T-helper 22 cell (primary cell): ENCODE measurements around the gene UBE2L6.
"Not testable (repeated sequence)": the region's sequence is repeated elsewhere in the genome, so short reads cannot be mapped to it uniquely, and the experiment has no call there.

ENCODE experiments used
- DNase-seq: peaks from one replicate; pipeline ENCODE4 v3.0.0-alpha.2; 2020; ENCODE audit warnings: low read depth

The UBE2L6 gene

DNA sequence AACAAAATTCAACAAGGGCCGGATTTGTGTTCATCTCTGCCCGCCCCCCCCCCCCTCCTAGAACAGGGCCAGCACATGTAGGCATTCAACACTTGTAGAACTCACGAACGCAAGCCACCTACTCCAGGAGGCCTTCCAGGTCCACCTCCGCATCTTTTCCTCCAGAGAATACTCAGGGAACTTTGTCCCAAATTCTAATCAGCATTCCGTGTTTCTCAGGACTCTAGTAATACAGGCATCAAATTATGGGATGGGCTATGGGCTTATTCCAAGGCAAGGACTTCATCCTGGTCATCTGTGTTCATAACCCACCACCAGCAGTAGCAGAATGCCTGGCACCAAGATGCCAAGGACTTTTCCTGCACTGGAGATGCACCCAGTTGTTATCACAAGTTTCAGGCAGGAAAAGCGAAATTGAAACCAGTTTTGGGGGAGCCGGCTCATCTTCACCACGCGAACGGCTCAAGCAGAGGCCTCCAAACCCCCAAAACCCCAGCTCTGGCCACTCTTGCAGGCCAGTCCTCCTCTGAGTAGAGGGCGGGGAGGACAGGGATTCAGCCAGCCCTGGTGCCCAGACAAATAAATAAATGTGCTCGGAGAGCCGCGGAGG, 462 bp downstream of the UBE2L6 start:
- DNase-seq = peak; percentile 3

- no peak for DNase-seq
Measured at GRCh38 chr11:57566005-57566904, 1.2 kb downstream of the UBE2L6 start.

GRCh38 chr11:57562596-57562995, 4.9 kb downstream of the UBE2L6 start:
- DNase-seq = no peak

- no peak for DNase-seq
Measured at GRCh38 chr11:57560146-57560545, 7.3 kb downstream of the UBE2L6 start.

DNA sequence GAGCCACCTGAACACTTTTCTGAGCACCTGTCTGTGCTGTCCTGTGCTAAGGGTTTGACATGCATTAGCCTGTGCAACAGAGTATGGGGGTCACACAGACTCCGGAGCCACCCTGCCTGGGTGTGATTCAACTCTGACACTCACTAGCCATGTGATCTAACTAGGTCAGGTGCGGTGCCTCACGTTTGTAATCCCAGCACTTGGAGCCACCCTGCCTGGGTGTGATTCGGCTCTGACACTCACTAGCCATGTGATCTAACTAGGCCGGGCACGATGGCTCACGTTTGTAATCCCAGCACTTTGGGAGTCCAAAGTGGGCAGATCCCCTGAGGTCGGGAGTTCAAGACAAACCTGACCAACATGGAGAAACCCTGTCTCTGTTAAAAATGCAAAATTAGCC, 11.4 kb downstream of the UBE2L6 start:
- no peak for DNase-seq

DNA sequence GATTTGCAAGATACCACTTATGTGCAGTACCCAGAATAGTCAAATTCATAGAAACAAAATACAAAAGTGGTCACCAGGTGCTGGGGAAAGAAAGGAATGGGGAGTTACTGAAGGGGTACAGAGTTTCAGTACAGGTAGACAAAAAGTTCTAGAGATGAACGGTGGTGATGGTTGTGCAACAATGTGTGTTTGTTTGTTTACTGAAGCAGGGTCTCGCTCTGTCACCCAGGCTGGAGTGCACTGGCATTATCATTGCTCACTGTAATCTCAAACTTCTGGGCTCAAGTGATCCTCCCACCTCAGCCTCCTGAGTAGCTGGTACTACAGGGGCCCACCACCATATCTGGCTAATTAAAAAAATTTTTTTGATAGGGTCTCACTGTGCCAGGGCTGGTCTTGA, 12.1 kb downstream of the UBE2L6 start:
- DNase-seq = no peak

DNA sequence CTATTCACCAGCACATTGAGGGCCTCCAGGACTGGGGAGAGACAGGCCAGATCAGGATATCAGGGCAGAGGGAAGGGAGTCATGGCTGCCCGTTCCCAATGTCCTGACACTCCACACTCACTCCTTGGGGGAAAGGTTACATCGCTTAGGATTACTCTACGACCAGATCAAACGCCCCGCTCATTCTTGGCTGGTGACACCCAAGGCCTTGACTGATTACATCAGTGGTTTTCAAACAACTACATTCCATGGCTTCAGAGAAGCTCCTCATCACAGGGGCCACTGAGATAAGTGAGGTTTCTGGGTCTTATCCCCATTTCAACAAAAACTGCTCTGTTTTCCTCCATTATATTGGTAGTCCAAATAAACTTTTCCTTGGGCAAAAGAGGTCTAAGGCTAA, 15.0 kb downstream of the UBE2L6 start:
- DNase-seq = no peak

GRCh38 chr11:57551941-57552340, 15.5 kb downstream of the UBE2L6 start:
- no peak for DNase-seq

GRCh38 chr11:57549983-57550382, 17.5 kb downstream of the UBE2L6 start:
- DNase-seq = no peak

DNA sequence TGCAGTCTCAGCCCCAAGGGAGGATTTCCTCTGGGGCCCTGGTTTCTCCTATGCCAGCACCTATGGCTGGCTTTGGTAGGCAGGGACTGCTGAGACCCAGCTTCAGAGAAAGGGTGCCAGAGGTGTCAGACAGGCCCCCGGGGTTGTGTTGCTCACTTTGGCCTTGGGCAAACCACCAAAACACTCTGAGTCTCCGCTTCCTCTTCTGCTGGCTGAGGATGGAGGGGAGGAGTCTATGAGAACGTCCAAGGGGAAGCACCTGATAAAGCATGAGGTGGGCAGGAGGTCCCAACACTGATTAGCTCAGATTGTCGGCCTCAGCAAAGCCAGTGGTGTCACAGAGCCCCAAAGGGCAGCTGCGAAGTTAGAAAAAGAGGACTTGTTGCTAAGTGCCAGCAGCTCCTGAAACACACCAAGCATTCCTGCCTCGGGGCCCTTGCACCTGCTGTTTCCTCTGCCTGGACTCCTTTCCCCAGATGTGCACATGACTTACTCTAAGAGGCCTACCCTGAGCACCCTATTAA, 19.6 kb downstream of the UBE2L6 start:
- DNase-seq = no peak

DNA sequence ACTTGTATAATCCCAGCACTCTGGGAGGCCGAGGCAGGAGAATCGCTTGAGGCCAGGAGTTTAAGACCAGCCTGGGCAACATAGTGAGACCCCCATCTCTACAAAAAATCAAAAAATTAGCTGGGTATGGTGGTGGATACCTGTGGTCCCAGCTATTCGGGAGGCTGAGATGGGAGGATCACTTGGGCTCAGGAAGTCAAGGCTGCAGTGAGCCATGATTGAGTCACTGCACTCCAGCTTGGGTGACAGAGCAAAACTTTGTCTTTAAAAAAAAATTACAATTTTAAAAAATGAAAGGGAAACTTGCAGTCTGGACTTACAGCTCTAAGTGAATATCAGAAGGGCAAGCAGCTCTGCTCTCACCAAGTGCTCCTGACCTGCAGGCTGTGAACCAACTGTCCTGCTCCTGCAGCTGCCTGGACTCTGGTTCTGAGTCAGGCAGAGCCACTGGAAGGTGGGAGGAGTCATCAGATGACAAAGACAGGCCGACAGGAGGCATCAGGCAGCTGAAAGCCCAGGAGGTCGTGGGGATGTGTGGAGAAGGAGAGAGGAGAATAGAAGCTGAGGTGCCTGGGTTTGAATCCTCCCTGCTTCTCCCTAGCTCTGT, 20.5 kb downstream of the UBE2L6 start:
- no peak for DNase-seq

GRCh38 chr11:57546451-57546850, 21.0 kb downstream of the UBE2L6 start:
- DNase-seq = no peak

DNA sequence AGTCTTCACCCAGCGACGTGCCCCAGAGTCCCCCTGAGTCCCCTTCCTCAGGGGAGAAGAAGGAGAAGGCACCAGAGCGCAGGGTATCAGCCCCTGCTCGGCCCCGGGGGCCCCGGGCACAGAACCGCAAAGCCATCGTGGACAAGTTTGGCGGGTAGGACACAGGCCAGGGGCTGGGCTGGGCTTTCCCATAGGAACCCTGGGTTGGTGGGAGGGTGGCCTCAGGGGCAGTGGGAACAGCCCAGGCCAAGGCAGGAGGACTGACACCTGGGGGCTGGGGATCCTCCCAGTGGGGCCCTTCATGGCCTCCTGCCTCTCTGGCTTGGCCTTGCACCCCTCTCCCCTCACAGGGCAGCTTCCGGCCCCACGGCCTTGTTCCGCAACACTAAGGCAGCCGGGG, 21.6 kb downstream of the UBE2L6 start:
- DNase-seq = no peak

- no peak for DNase-seq
Measured at GRCh38 chr11:57544566-57544965, 22.9 kb downstream of the UBE2L6 start.

GRCh38 chr11:57543593-57543992, 23.9 kb downstream of the UBE2L6 start:
- no peak for DNase-seq

DNA sequence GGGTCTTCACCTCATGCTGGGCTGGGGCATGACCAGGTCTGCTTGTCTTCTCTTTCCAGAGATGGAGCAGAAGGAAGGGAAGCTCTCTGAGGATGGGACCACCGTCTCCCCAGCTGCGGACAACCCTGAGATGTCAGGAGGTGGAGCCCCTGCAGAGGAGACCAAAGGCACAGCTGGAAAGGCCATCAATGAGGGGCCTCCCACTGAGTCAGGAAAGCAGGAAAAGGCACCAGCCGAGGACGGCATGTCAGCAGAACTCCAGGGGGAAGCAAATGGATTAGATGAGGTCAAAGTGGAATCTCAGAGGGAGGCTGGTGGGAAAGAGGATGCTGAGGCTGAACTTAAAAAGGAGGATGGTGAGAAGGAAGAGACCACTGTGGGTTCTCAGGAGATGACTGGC, 24.9 kb downstream of the UBE2L6 start:
- no peak for DNase-seq

DNA sequence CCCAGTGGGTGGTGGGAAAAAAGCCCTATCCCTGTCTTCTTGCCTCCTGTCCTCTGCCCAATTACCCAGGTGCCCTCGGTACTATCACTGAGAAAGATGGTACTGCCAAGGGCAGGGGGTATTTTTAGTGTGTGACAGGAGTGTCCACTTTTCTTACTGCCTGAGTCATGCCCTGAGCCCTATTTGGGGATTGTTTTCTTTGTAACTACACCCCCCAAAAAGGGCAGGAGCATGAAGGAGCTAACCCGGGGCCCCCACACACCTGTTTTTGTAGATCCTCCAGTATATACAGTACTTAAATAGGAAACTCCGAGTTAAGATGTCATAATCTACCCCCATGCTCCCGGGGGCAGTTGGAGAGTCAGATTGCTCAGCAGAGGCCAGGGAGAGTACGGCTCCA, 26.3 kb downstream of the UBE2L6 start:
- DNase-seq = no peak

- no peak for DNase-seq
Measured at GRCh38 chr11:57539342-57539741, 28.1 kb downstream of the UBE2L6 start.

- no peak for DNase-seq
Measured at GRCh38 chr11:57536947-57537619, 30.4 kb downstream of the UBE2L6 start, which contains the start of gene SMTNL1. TSS of gene SMTNL1 (plus strand) at chr11:57537595. CDS start at chr11:57542643, 5,048 bp downstream.

DNA sequence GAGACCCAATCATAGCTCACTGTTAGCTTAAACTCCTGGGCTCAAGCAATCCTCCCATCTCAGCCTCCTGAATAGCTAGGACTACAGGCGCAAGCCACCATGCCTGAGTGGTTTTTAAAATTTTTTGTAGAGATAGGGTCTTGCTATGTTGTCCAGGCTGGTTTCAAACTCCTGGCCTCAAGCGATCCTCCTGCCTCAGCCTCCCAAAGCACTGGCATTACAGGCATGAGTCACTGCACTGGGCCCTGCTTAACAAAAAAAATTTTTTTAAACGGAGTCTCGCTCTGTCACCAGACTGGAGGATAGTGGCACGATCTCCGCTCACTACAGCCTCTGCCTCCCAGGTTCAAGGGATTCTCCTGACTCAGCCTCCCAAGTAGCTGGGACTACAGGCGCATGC, 33.0 kb downstream of the UBE2L6 start:
- not testable (repeated sequence) for DNase-seq

- DNase-seq = peak; percentile 92
Measured at GRCh38 chr11:57530596-57531507, 36.6 kb downstream of the UBE2L6 start, which contains the start of gene TIMM10. TSS of gene TIMM10 (minus strand) at chr11:57530754. CDS start at chr11:57530189, 565 bp downstream.
